ENCODE results near the gene GORAB.
A peak's percentile ranks its signal among the peaks of the same experiment; 100 is the strongest.

GORAB gene

DNA sequence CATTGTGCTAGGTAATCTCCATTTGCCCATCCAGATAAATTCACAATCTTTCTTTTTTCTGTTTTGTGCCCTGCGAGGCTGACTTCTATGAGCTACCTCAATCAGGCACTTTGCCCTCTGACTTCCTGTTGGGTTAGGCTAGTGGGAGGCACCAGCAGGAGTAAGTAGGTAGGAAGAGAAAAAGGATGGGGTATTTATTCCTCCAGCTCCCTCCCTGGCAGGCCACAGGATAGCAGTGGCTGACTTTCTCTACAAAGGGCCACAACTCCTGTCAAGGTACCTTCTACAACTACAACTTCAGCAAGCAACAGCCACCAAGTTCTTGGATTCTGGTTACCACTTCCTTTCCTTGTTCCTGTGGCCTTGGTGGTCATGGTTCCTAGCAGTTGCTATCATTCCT is 18.8 kb upstream of the GORAB start:
- H3K27ac ChIP-seq (ENCODE audit: low read depth, low read length), result no peak overlapping the region
- H3K9me3 ChIP-seq (ENCODE audit: control insufficient read depth in 1 of 2, low read length in 2 of 2), result no peaks in the 10 kb centered on the region

GRCh38 chr1:170518185-170518834 is 13.7 kb upstream of the GORAB start:
- H3K27ac ChIP-seq (ENCODE audit: low read depth, low read length), result no peak overlapping the region
- H3K4me3 ChIP-seq (ENCODE audit: low read depth in 1 of 2, low read length in 2 of 2), result no peak overlapping the region
- H3K27me3 ChIP-seq (ENCODE audit: control insufficient read depth in 1 of 2, insufficient read depth in 2 of 2, low read length in 2 of 2), result peaks cover 0 to 5% of the 10 kb centered on the region in 2 donors
- H3K9me3 ChIP-seq (ENCODE audit: control insufficient read depth in 1 of 2, low read length in 2 of 2), result no peaks in the 10 kb centered on the region
- H3K4me1 ChIP-seq (ENCODE audit: control insufficient read depth in 1 of 2, insufficient read depth in 2 of 2, low read length in 2 of 2), result no peaks in the 10 kb centered on the region
- H3K9ac ChIP-seq (ENCODE audit: low read depth in 1 of 2, low read length in 2 of 2), result no peak overlapping the region
- H3K36me3 ChIP-seq (ENCODE audit: control insufficient read depth in 1 of 2, insufficient read depth in 2 of 2, low read length in 2 of 2), result no peaks in the 10 kb centered on the region

More for the DNA sequence above, 18.8 kb upstream of the GORAB start:
- Histone ChIP-seq H3K4me3 (ENCODE audit: low read depth in 1 of 2, low read length in 2 of 2) (no peak overlapping the region), H3K9ac (ENCODE audit: low read depth in 1 of 2, low read length in 2 of 2) (no peak overlapping the region), H3K36me3 (ENCODE audit: control insufficient read depth in 1 of 2, insufficient read depth in 2 of 2, low read length in 2 of 2) (no peaks in the 10 kb centered on the region), H3K27me3 (ENCODE audit: control insufficient read depth in 1 of 2, insufficient read depth in 2 of 2, low read length in 2 of 2) (no peaks in the 10 kb centered on the region), H3K4me1 (ENCODE audit: control insufficient read depth in 1 of 2, insufficient read depth in 2 of 2, low read length in 2 of 2) (no peaks in the 10 kb centered on the region)

DNA sequence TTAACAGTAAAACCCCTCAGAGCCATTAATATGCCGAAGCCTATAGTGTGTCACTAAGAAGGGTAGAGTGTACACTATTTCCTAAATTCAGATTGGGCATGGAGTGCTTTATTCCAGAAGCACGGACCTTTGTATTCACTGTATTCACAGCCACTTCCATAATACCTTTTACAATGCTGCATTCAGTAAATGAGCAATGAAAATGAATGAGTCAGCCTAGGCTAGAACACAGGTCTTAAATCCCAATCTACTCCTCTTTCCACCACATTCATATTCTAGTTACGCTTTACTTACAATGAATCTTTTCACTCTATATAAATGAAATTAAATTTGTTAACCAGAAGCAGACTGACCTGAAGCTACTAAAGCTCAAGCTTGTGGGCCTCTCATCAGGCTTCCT is 13.0 kb upstream of the GORAB start:
- H3K36me3 ChIP-seq (ENCODE audit: control insufficient read depth in 1 of 2, insufficient read depth in 2 of 2, low read length in 2 of 2), result no peaks in the 10 kb centered on the region
- H3K4me3 ChIP-seq (ENCODE audit: low read depth in 1 of 2, low read length in 2 of 2), result no peak overlapping the region
- no peaks in the 10 kb centered on the region for H3K4me1 ChIP-seq (ENCODE audit: control insufficient read depth in 1 of 2, insufficient read depth in 2 of 2, low read length in 2 of 2)
- H3K27ac ChIP-seq (ENCODE audit: low read depth, low read length), result no peak overlapping the region
- no peak overlapping the region for H3K9ac ChIP-seq (ENCODE audit: low read depth in 1 of 2, low read length in 2 of 2)
- no peaks in the 10 kb centered on the region for H3K9me3 ChIP-seq (ENCODE audit: control insufficient read depth in 1 of 2, low read length in 2 of 2)
- H3K27me3 ChIP-seq (ENCODE audit: control insufficient read depth in 1 of 2, insufficient read depth in 2 of 2, low read length in 2 of 2), result peaks cover 0 to 5% of the 10 kb centered on the region in 2 donors

DNA sequence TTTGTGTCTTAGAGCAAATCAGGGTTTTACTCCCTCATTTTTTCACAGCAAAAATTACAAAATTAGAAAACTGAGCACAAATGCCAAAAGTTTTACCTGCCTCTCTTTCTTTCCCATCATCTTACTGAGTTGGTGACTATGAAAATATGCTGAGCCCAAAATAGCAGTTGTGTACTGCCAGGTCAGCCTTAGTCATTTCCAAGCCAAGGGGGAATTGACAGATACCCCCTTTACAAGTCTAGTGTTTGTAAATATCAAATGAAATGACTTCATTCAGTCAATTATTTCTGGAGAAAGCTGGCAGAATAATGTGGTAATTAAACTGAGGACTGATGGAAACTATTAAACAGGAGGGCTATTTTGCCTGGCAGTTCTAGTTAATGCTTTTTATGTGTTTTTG is 11.4 kb upstream of the GORAB start:
- Histone ChIP-seq H3K4me1 (ENCODE audit: control insufficient read depth in 1 of 2, insufficient read depth in 2 of 2, low read length in 2 of 2) (no peaks in the 10 kb centered on the region), H3K36me3 (ENCODE audit: control insufficient read depth in 1 of 2, insufficient read depth in 2 of 2, low read length in 2 of 2) (no peaks in the 10 kb centered on the region), H3K9me3 (ENCODE audit: control insufficient read depth in 1 of 2, low read length in 2 of 2) (no peaks in the 10 kb centered on the region), H3K4me3 (ENCODE audit: low read depth in 1 of 2, low read length in 2 of 2) (no peak overlapping the region), H3K27me3 (ENCODE audit: control insufficient read depth in 1 of 2, insufficient read depth in 2 of 2, low read length in 2 of 2) (peaks cover 0 to 5% of the 10 kb centered on the region in 2 donors), H3K9ac (ENCODE audit: low read depth in 1 of 2, low read length in 2 of 2) (no peak overlapping the region), H3K27ac (ENCODE audit: low read depth, low read length) (no peak overlapping the region)

DNA sequence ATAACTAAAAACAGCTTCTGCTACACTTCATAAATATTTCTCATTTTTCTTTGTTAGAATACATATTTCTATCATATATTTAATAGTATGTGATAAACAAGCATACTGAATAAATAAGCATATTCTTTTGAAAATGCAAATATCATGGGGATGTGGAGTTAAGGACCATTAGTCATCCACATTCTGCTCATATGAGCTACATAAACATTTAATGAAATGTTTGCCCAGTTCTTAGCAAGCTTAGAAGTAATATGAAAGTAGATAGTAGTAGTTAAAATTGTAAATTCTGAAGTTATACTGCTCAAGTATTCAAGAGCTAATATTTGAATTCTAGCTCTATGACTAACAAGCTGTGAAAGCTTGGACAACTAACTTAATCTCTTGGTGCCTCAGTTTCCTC is 10.1 kb upstream of the GORAB start:
- no peaks in the 10 kb centered on the region for H3K4me1 ChIP-seq (ENCODE audit: control insufficient read depth in 1 of 2, insufficient read depth in 2 of 2, low read length in 2 of 2)
- H3K9ac ChIP-seq (ENCODE audit: low read depth in 1 of 2, low read length in 2 of 2), result no peak overlapping the region
- H3K27ac ChIP-seq (ENCODE audit: low read depth, low read length), result no peak overlapping the region
- H3K4me3 ChIP-seq (ENCODE audit: low read depth in 1 of 2, low read length in 2 of 2), result no peak overlapping the region
- no peaks in the 10 kb centered on the region for H3K9me3 ChIP-seq (ENCODE audit: control insufficient read depth in 1 of 2, low read length in 2 of 2)
- no peaks in the 10 kb centered on the region for H3K36me3 ChIP-seq (ENCODE audit: control insufficient read depth in 1 of 2, insufficient read depth in 2 of 2, low read length in 2 of 2)
- peaks cover 0 to 5% of the 10 kb centered on the region in 2 donors for H3K27me3 ChIP-seq (ENCODE audit: control insufficient read depth in 1 of 2, insufficient read depth in 2 of 2, low read length in 2 of 2)

GRCh38 chr1:170530972-170531757 is 801 bp upstream of the GORAB start:
- Histone ChIP-seq H3K4me1 (ENCODE audit: control insufficient read depth in 1 of 2, insufficient read depth in 2 of 2, low read length in 2 of 2) (peaks cover 5 to 11% of the 10 kb centered on the region in 2 donors), H3K4me3 (ENCODE audit: low read depth in 1 of 2, low read length in 2 of 2) (peak overlapping the region; percentile 97 to 98)

DNA sequence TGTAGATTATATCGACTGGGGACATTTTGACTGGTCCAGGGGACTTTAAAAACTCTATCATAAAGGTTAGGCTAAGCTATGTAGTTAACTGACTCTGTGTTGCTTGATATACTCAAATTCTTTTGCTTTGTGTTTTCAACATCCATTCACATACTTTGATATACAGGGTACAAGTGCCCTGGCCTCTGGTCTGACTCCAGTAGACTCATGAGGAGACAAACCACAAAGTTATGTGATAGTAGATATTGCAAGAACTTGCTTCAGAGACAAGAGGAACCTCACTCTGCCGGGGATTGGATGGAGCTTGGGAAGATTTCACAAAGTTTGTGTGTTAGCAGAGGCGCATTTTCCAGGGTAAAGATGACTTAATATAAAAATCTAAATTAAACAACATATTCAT is 1.3 kb downstream of the GORAB start:
- H3K36me3 ChIP-seq (ENCODE audit: control insufficient read depth in 1 of 2, insufficient read depth in 2 of 2, low read length in 2 of 2), result no peaks in the 10 kb centered on the region
- no peaks in the 10 kb centered on the region for H3K9me3 ChIP-seq (ENCODE audit: control insufficient read depth in 1 of 2, low read length in 2 of 2)
- H3K4me3 ChIP-seq (ENCODE audit: low read depth in 1 of 2, low read length in 2 of 2), result peak overlapping the region; percentile 97 to 98
- no peaks in the 10 kb centered on the region for H3K27me3 ChIP-seq (ENCODE audit: control insufficient read depth in 1 of 2, insufficient read depth in 2 of 2, low read length in 2 of 2)
- H3K9ac ChIP-seq (ENCODE audit: low read depth in 1 of 2, low read length in 2 of 2), result peak overlapping the region in 1 of 2 donors; percentile 97
- peaks cover 11 to 12% of the 10 kb centered on the region in 2 donors for H3K4me1 ChIP-seq (ENCODE audit: control insufficient read depth in 1 of 2, insufficient read depth in 2 of 2, low read length in 2 of 2)
- no peak overlapping the region for H3K27ac ChIP-seq (ENCODE audit: low read depth, low read length)

More at GRCh38 chr1:170530972-170531757, 801 bp upstream of the GORAB start:
- no peaks in the 10 kb centered on the region for H3K9me3 ChIP-seq (ENCODE audit: control insufficient read depth in 1 of 2, low read length in 2 of 2)
- no peaks in the 10 kb centered on the region for H3K27me3 ChIP-seq (ENCODE audit: control insufficient read depth in 1 of 2, insufficient read depth in 2 of 2, low read length in 2 of 2)
- peak overlapping the region; percentile 84 to 97 for H3K9ac ChIP-seq (ENCODE audit: low read depth in 1 of 2, low read length in 2 of 2)
- peak overlapping the region; percentile 93 for H3K27ac ChIP-seq (ENCODE audit: low read depth, low read length)
- no peaks in the 10 kb centered on the region for H3K36me3 ChIP-seq (ENCODE audit: control insufficient read depth in 1 of 2, insufficient read depth in 2 of 2, low read length in 2 of 2)

DNA sequence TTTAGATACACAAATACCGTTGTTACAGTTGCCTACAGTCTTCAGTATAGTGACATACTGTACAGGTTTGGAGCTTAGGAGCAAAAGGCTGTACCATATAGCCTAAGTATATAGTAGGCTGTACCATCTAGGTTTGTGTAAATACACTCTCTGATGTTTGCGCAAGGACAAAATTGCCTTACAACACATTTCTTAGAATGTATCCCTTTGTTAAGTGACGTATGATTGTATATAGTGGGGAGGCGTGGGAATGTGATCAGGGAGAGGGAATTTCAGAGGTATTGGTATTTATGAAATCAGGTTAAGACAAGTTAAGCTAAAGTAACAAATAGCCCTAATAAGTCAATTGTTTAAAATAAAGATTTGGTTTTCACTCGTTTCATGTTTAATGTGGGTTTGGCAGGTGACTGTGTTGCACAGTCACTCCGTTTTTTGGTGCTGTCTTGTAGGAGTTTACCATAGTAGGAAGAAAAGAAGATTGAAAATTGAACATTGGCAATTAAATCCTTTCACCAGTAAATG is 2.7 kb downstream of the GORAB start:
- no peaks in the 10 kb centered on the region for H3K9me3 ChIP-seq (ENCODE audit: control insufficient read depth in 1 of 2, low read length in 2 of 2)
- no peak overlapping the region for H3K4me3 ChIP-seq (ENCODE audit: low read depth in 1 of 2, low read length in 2 of 2)
- H3K27me3 ChIP-seq (ENCODE audit: control insufficient read depth in 1 of 2, insufficient read depth in 2 of 2, low read length in 2 of 2), result no peaks in the 10 kb centered on the region
- peaks cover 0 to 5% of the 10 kb centered on the region in 2 donors for H3K36me3 ChIP-seq (ENCODE audit: control insufficient read depth in 1 of 2, insufficient read depth in 2 of 2, low read length in 2 of 2)
- peaks cover 11 to 12% of the 10 kb centered on the region in 2 donors for H3K4me1 ChIP-seq (ENCODE audit: control insufficient read depth in 1 of 2, insufficient read depth in 2 of 2, low read length in 2 of 2)
- H3K27ac ChIP-seq (ENCODE audit: low read depth, low read length), result no peak overlapping the region
- H3K9ac ChIP-seq (ENCODE audit: low read depth in 1 of 2, low read length in 2 of 2), result no peak overlapping the region

- no peaks in the 10 kb centered on the region for H3K27me3 ChIP-seq (ENCODE audit: control insufficient read depth in 1 of 2, insufficient read depth in 2 of 2, low read length in 2 of 2)
- H3K36me3 ChIP-seq (ENCODE audit: control insufficient read depth in 1 of 2, insufficient read depth in 2 of 2, low read length in 2 of 2), result peaks cover under 1 to 5% of the 10 kb centered on the region in 2 donors
- H3K9ac ChIP-seq (ENCODE audit: low read depth in 1 of 2, low read length in 2 of 2), result no peak overlapping the region
- H3K4me3 ChIP-seq (ENCODE audit: low read depth in 1 of 2, low read length in 2 of 2), result no peak overlapping the region
- H3K9me3 ChIP-seq (ENCODE audit: control insufficient read depth in 1 of 2, low read length in 2 of 2), result no peaks in the 10 kb centered on the region
- H3K4me1 ChIP-seq (ENCODE audit: control insufficient read depth in 1 of 2, insufficient read depth in 2 of 2, low read length in 2 of 2), result peaks cover 11 to 12% of the 10 kb centered on the region in 2 donors
- H3K27ac ChIP-seq (ENCODE audit: low read depth, low read length), result no peak overlapping the region
Measured at GRCh38 chr1:170535418-170535817, 3.5 kb downstream of the GORAB start.

DNA sequence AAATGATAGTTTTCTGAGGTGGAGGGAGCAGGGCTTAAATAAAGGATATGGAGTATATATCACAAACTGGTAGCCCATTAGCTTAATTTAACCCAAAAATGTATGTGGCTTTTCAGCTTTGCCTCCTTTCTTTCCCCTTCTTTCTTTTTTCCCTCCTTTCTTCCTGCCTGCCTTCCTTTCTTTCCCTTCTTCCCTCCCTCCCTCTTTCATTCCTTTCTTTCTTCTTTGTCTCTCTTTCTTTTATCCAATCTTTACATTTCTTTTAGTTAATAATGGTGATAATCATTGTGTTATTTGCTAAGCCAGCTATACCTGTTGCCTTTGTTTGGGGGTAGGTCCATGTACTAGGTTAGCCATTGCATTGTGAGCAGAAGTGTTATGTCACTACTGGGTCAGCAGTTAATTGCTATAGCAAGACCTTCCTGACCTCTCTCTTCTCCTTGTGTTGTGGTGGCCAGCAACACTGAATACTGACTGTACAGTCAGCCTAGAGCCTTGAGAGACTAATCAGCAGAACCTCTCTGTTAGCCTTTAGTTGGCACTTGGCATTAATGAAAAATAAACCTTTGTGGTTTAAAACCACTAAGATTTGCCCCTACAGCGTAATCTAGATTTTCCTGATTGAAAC is 5.1 kb downstream of the GORAB start:
- no peak overlapping the region for H3K27ac ChIP-seq (ENCODE audit: low read depth, low read length)
- H3K9ac ChIP-seq (ENCODE audit: low read depth in 1 of 2, low read length in 2 of 2), result no peak overlapping the region
- H3K36me3 ChIP-seq (ENCODE audit: control insufficient read depth in 1 of 2, insufficient read depth in 2 of 2, low read length in 2 of 2), result peaks cover 5 to 9% of the 10 kb centered on the region in 2 donors
- H3K4me3 ChIP-seq (ENCODE audit: low read depth in 1 of 2, low read length in 2 of 2), result no peak overlapping the region
- H3K27me3 ChIP-seq (ENCODE audit: control insufficient read depth in 1 of 2, insufficient read depth in 2 of 2, low read length in 2 of 2), result no peaks in the 10 kb centered on the region
- no peaks in the 10 kb centered on the region for H3K9me3 ChIP-seq (ENCODE audit: control insufficient read depth in 1 of 2, low read length in 2 of 2)
- H3K4me1 ChIP-seq (ENCODE audit: control insufficient read depth in 1 of 2, insufficient read depth in 2 of 2, low read length in 2 of 2), result peaks cover 11 to 12% of the 10 kb centered on the region in 2 donors
